Psoas muscle (tissue), 8 donors: ENCODE measurements around the gene KCNN3. TPM values are rescaled to one million over a fixed set of nuclear protein-coding genes. Genes with fewer than 3 reads are reported as not detected.
A peak's percentile ranks its signal among the peaks of the same experiment; 100 is the strongest.

Experiments
- ATAC-seq, 4 donors: fragments of 200-7000 bp; cut with Tn5 transposase; one replicate each; pipeline ENCODE4 v1.9.1; 2020; ENCODE audit warnings: moderate library complexity in 3 of 4, mild to moderate bottlenecking in 2 of 4
- DNase-seq, 2 donors: peaks; one replicate each; pipeline ENCODE4 v3.0.0-alpha.2; 2020
- H3K27ac ChIP-seq: fragments of 200-600 bp; one replicate; pipeline ENCODE4 v1.8.0; 2022
- H3K27me3 ChIP-seq, 3 donors: fragments of 200-600 bp in 1 of 3; one replicate each; pipeline versions ENCODE4 v1.6.1 to v1.8.0; 2013 to 2022; ENCODE audit warnings: low read length in 2 of 3, mild to moderate bottlenecking in 2 of 3, moderate library complexity in 1 of 3; ENCODE audit not compliant: insufficient read depth in 3 of 3
- H3K36me3 ChIP-seq, 2 donors: fragments of 200-600 bp in 1 of 2; one replicate each; pipeline versions ENCODE4 v1.6.1 to v1.8.0; 2013 to 2022; ENCODE audit warnings: low read depth in 1 of 2, mild to moderate bottlenecking in 1 of 2, moderate library complexity in 1 of 2; ENCODE audit not compliant: insufficient read depth in 1 of 2
- H3K4me1 ChIP-seq: fragments of 200-600 bp; one replicate; pipeline ENCODE4 v1.8.0; 2022
- H3K4me3 ChIP-seq: fragments of 200-600 bp; one replicate; pipeline ENCODE4 v1.8.0; 2022; ENCODE audit warnings: mild to moderate bottlenecking
- H3K9me3 ChIP-seq: fragments of 200-600 bp; one replicate; pipeline ENCODE4 v1.8.0; 2022
- CTCF ChIP-seq: fragments of 200-600 bp; IDR thresholded peaks from one replicate; pipeline ENCODE4 v1.8.0; 2022; ENCODE audit warnings: antibody characterized with exemption
- WGBS, 3 donors: extraction: QIAGEN DNeasy Blood & Tissue Kit; methylation state at CpG; one replicate each; pipeline versions ENCODE4 v1.1.6 to v1.1.7; 2013; 5-methylcytosine and 5-hydroxymethylcytosine counted together
- intact Hi-C, 2 donors: fragments of 100-400 bp; cut with DNase I; formaldehyde crosslinking; loops; one replicate each; pipeline versions ENCODE4 v1.11.0 to v1.14.2; 2022
- polyA plus RNA-seq, 3 donors: library from polyadenylated mRNA; stranded (reverse); fragments of 200-250 nt; gene quantifications; one replicate each; pipeline ENCODE4 v1.2.3, GENCODE V29; 2013
- total RNA-seq, 4 donors: library from RNA; stranded (reverse); fragmentation: NEBNext Ultra II Directional in 2 of 4; extraction: Animal tissue kit (Norgen Biotek cat#: 25700) in 2 of 4; gene quantifications; one replicate each; pipeline versions ENCODE4 v1.2.1 to v1.2.4, GENCODE V29; 2021 to 2023
- donor health status: healthy with polysubstance abuse.
- donor health status: DM: no; HTN: no; CAD: no; lungs with moderate emphysema.
- donor health status: Bipolar disorder and iron deficiency.
- donor health status: healthy.
- donor health status: DM: yes; HTN: yes; CAD: no.
- donor health status: DM: no; HTN: no; CAD: no.
- donor health status: DM: no; HTN: no; CAD: no.
- donor health status: DM: yes; HTN: yes; CAD: no.

Gene KCNN3
- total and polyA plus RNA-seq, 7 donors = 2.5 to 60.9 (median 11.8) TPM

- intact Hi-C loops = loop anchor here in 1 of 2 donors (5.0 kb wide), 1 partner anchor 51 kb away; no protein-coding TSS in a partner anchor
- 64 to 88% (median 77%) methylated on average over 1 of the region's 1 CpG for WGBS, 3 donors
- TF ChIP-seq CTCF = no peak
- H3K27ac ChIP-seq = no peak overlapping the region
- H3K27me3 ChIP-seq = no peaks in the 10 kb centered on the region
- ATAC-seq (peak in 2 of 4 donors; percentile 21 to 62), DNase-seq (no peak)
- no peaks in the 10 kb centered on the region for H3K9me3 ChIP-seq
- H3K4me1 ChIP-seq = peaks cover 16% of the 10 kb centered on the region
- H3K36me3 ChIP-seq = peaks cover 0 to 4% of the 10 kb centered on the region in 2 donors
- H3K4me3 ChIP-seq = no peak overlapping the region
Measured at GRCh38 chr1:154798645-154799044, 71.4 kb downstream of the KCNN3 start.

- H3K27me3 ChIP-seq = no peaks in the 10 kb centered on the region
- H3K4me1 ChIP-seq = peaks cover 5% of the 10 kb centered on the region
- no peak for DNase-seq
- peaks cover 0 to 4% of the 10 kb centered on the region in 2 donors for H3K36me3 ChIP-seq
- H3K4me3 ChIP-seq = no peak overlapping the region
- no peak for ATAC-seq
- intact Hi-C loops = loop anchor here in 1 of 2 donors (5.0 kb wide), 1 partner anchor 50 kb away; no protein-coding TSS in a partner anchor
- no peak overlapping the region for H3K27ac ChIP-seq
- H3K9me3 ChIP-seq = no peaks in the 10 kb centered on the region
- WGBS, 3 donors = 95 to 97% (median 96%) methylated on average over 6 of the region's 6 CpGs
- TF ChIP-seq CTCF = no peak
Measured at GRCh38 chr1:154797175-154797574, 72.9 kb downstream of the KCNN3 start.

- WGBS, 3 donors = 60 to 70% (median 61%) methylated on average over 15 of the region's 15 CpGs
- intact Hi-C loops = loop anchor here in 1 of 2 donors (5.0 kb wide), 1 partner anchor 49 kb away; no protein-coding TSS in a partner anchor
- Histone ChIP-seq H3K9me3 (no peaks in the 10 kb centered on the region), H3K27ac (no peak overlapping the region), H3K4me1 (peaks cover 11% of the 10 kb centered on the region), H3K27me3 (no peaks in the 10 kb centered on the region), H3K36me3 (peaks cover 0 to 4% of the 10 kb centered on the region in 2 donors), H3K4me3 (no peak overlapping the region)
- no peak for TF ChIP-seq CTCF
- ATAC-seq = no peak
- no peak for DNase-seq
Measured at GRCh38 chr1:154796303-154796892, 73.7 kb downstream of the KCNN3 start.

- WGBS, 3 donors = 80 to 93% (median 89%) methylated on average over 3 of the region's 3 CpGs
- intact Hi-C loops = loop anchor here in 1 of 2 donors (5.0 kb wide), 1 partner anchor 47 kb away; no protein-coding TSS in a partner anchor
- TF ChIP-seq CTCF = no peak
Measured at GRCh38 chr1:154794608-154795007, 75.5 kb downstream of the KCNN3 start.

More at GRCh38 chr1:154794608-154795007, 75.5 kb downstream of the KCNN3 start:
- H3K36me3 ChIP-seq = peaks cover 0 to under 1% of the 10 kb centered on the region in 2 donors
- ATAC-seq (no peak), DNase-seq (no peak)
- peaks cover 13% of the 10 kb centered on the region for H3K4me1 ChIP-seq
- H3K27ac ChIP-seq = no peak overlapping the region
- H3K27me3 ChIP-seq = no peaks in the 10 kb centered on the region
- no peaks in the 10 kb centered on the region for H3K9me3 ChIP-seq
- no peak overlapping the region for H3K4me3 ChIP-seq
